Liver (tissue), 9 donors: Measurements from ENCODE around the gene C6orf89. TPM values are rescaled to one million over a fixed set of nuclear protein-coding genes. Genes with fewer than 3 reads are reported as not detected.
"Not testable (repeated sequence)": the region's sequence is repeated elsewhere in the genome, so short reads cannot be mapped to it uniquely, and the experiment has no call there.

Experiments used
- DNase-seq: peaks from one replicate; pipeline ENCODE4 v3.0.0-alpha.2; 2017; ENCODE audit warnings: low spot score
- H3K27ac ChIP-seq, 2 donors: one replicate each; pipeline ENCODE4 v1.7.0; 2013; ENCODE audit warnings: inconsistent platforms in 2 of 2, low read length in 2 of 2, control low read depth in 1 of 2, low read depth in 1 of 2, mild to moderate bottlenecking in 1 of 2
- H3K27me3 ChIP-seq, 4 donors: one replicate each; pipeline versions ENCODE4 v1.6.1 to v1.7.0; 2013; ENCODE audit warnings: low read length in 3 of 4, inconsistent platforms in 1 of 4, mild to moderate bottlenecking in 1 of 4, moderate library complexity in 1 of 4; ENCODE audit not compliant: control insufficient read depth in 4 of 4, insufficient read depth in 4 of 4
- H3K36me3 ChIP-seq, 4 donors: one replicate each; pipeline versions ENCODE4 v1.6.1 to v1.7.0; 2013; ENCODE audit warnings: low read length in 3 of 4, mild to moderate bottlenecking in 3 of 4, low read depth in 1 of 4, moderate library complexity in 1 of 4; ENCODE audit not compliant: control insufficient read depth in 4 of 4, insufficient read depth in 3 of 4
- H3K4me1 ChIP-seq, 4 donors: one replicate each; pipeline versions ENCODE4 v1.6.1 to v1.7.0; 2013; ENCODE audit warnings: low read length in 3 of 4, mild to moderate bottlenecking in 3 of 4, moderate library complexity in 1 of 4; ENCODE audit not compliant: control insufficient read depth in 4 of 4, insufficient read depth in 4 of 4
- H3K4me3 ChIP-seq, 3 donors: one replicate each; pipeline versions ENCODE4 v1.6.1 to v1.7.0; 2013; ENCODE audit warnings: low read length in 3 of 3, control low read depth in 1 of 3, low read depth in 1 of 3, mild to moderate bottlenecking in 1 of 3
- H3K9ac ChIP-seq, 2 donors: one replicate each; pipeline ENCODE4 v1.7.0; 2013; ENCODE audit warnings: low read length in 2 of 2, mild to moderate bottlenecking in 2 of 2, moderate library complexity in 2 of 2, control low read depth in 1 of 2, low read depth in 1 of 2
- H3K9me3 ChIP-seq, 4 donors: one replicate each; pipeline versions ENCODE4 v1.6.1 to v1.7.0; 2013; ENCODE audit warnings: low read length in 3 of 4; ENCODE audit not compliant: control insufficient read depth in 4 of 4
- EGR1 ChIP-seq, 2 donors: IDR thresholded peaks; 2 replicates each; pipeline ENCODE4 v1.6.1; 2016 to 2018; ENCODE audit warnings: antibody characterized with exemption in 2 of 2, low read depth in 2 of 2
- HNF4G ChIP-seq: IDR thresholded peaks from 2 replicates; pipeline ENCODE4 v1.6.1; 2016; ENCODE audit warnings: antibody characterized with exemption
- JUND ChIP-seq, 2 donors: IDR thresholded peaks; 2 replicates each; pipeline ENCODE4 v1.6.1; 2016; ENCODE audit warnings: antibody characterized with exemption in 2 of 2
- NR2F2 ChIP-seq: IDR thresholded peaks from 2 replicates; pipeline ENCODE4 v1.6.1; 2016; ENCODE audit warnings: antibody characterized with exemption
- RAD21 ChIP-seq, 2 donors: IDR thresholded peaks; 2 replicates each; pipeline ENCODE4 v1.6.1; 2016; ENCODE audit warnings: antibody characterized with exemption in 2 of 2, mild to moderate bottlenecking in 2 of 2
- RXRA ChIP-seq, 2 donors: IDR thresholded peaks; 2 replicates each; pipeline ENCODE4 v1.6.1; 2017 to 2018; ENCODE audit warnings: antibody characterized with exemption in 2 of 2, mild to moderate bottlenecking in 1 of 2
- WGBS: extraction: QIAGEN DNeasy Blood & Tissue Kit; methylation state at CpG from one replicate; pipeline ENCODE4 v1.1.7; 2013; 5-methylcytosine and 5-hydroxymethylcytosine counted together
- polyA plus RNA-seq, 2 donors: library from polyadenylated mRNA; stranded (reverse) in 1 of 2; unstranded in 1 of 2; fragments of 200-250 nt in 1 of 2; fragments of >200 nt in 1 of 2; fragmentation: Nextera tagmentation in 1 of 2; extraction: Ambion mirVana in 1 of 2; gene quantifications; one replicate each; pipeline versions ENCODE4 v1.2.1 to v1.2.3, GENCODE V29; 2013 to 2015
- total RNA-seq, 2 donors: library from RNA; depleted of rRNA; stranded (reverse); fragments of >200 nt; gene quantifications; one replicate each; pipeline ENCODE4 v1.2.3, GENCODE V29; 2014
- TF ChIP-seq, protein P1 (sequence below): IDR thresholded peaks from 2 replicates; pipeline ENCODE4 v1.6.1; 2016; ENCODE audit warnings: antibody characterized with exemption
- TF ChIP-seq, protein P2 (sequence below): IDR thresholded peaks from 2 replicates; pipeline ENCODE4 v1.6.1; 2016; ENCODE audit warnings: antibody characterized with exemption, mild to moderate bottlenecking
- TF ChIP-seq, protein P3 (sequence below): IDR thresholded peaks from 2 replicates; pipeline ENCODE4 v1.6.1; 2016; ENCODE audit warnings: antibody characterized with exemption
- TF ChIP-seq, protein P4 (sequence below): fragments of 150-350 bp; IDR thresholded peaks from 2 replicates; pipeline ENCODE4 v1.5.1; 2017; ENCODE audit warnings: improper control_type of control experiment, low read depth, low read length; ENCODE audit not compliant: missing input control
- donor health status: healthy.
- donor health status: healthy.
- donor health status: healthy.
- donor health status: healthy.
- donor health status: healthy.

The C6orf89 gene
- total and polyA plus RNA-seq, 4 donors = 14.0 to 27.2 (median 21.0) TPM

DNA sequence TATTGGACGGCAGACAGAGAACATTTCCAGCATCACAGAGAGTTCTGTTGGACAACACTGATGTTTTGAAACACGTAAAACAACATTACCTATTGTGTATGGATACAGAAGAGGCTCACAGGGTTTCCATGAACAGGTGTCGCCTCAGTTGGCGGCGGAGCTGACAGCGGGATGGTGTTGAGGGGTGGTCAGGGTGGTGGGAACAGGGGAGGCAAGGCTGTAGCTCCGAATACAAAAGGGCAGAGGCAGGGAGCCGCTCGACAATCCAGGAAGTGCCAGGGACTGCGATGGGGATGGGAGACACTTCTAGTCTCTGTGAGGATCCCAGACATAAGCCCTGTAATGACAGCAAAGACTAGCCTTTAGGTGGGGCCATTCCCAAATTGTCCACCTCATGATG is 54.3 kb downstream of the C6orf89 start:
- H3K36me3 ChIP-seq = no peaks in the 10 kb centered on the region
- no peak overlapping the region for H3K27ac ChIP-seq
- WGBS = 78% methylated on average over 10 of the region's 10 CpGs
- peaks cover 0 to 3% (median 0%) of the 10 kb centered on the region in 4 donors for H3K27me3 ChIP-seq
- no peak for DNase-seq
- H3K4me1 ChIP-seq = no peaks in the 10 kb centered on the region
- H3K4me3 ChIP-seq = no peak overlapping the region
- H3K9ac ChIP-seq = no peak overlapping the region
- H3K9me3 ChIP-seq = no peaks in the 10 kb centered on the region
- TF ChIP-seq HNF4G (no peak), RAD21 (IDR thresholded peaks at IDR 0.05) (no peak), RXRA (IDR thresholded peaks at IDR 0.05) (no peak)
- TF ChIP-seq, protein P1, sequence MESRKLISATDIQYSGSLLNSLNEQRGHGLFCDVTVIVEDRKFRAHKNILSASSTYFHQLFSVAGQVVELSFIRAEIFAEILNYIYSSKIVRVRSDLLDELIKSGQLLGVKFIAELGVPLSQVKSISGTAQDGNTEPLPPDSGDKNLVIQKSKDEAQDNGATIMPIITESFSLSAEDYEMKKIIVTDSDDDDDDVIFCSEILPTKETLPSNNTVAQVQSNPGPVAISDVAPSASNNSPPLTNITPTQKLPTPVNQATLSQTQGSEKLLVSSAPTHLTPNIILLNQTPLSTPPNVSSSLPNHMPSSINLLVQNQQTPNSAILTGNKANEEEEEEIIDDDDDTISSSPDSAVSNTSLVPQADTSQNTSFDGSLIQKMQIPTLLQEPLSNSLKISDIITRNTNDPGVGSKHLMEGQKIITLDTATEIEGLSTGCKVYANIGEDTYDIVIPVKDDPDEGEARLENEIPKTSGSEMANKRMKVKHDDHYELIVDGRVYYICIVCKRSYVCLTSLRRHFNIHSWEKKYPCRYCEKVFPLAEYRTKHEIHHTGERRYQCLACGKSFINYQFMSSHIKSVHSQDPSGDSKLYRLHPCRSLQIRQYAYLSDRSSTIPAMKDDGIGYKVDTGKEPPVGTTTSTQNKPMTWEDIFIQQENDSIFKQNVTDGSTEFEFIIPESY = no peak
- TF ChIP-seq, protein P2, sequence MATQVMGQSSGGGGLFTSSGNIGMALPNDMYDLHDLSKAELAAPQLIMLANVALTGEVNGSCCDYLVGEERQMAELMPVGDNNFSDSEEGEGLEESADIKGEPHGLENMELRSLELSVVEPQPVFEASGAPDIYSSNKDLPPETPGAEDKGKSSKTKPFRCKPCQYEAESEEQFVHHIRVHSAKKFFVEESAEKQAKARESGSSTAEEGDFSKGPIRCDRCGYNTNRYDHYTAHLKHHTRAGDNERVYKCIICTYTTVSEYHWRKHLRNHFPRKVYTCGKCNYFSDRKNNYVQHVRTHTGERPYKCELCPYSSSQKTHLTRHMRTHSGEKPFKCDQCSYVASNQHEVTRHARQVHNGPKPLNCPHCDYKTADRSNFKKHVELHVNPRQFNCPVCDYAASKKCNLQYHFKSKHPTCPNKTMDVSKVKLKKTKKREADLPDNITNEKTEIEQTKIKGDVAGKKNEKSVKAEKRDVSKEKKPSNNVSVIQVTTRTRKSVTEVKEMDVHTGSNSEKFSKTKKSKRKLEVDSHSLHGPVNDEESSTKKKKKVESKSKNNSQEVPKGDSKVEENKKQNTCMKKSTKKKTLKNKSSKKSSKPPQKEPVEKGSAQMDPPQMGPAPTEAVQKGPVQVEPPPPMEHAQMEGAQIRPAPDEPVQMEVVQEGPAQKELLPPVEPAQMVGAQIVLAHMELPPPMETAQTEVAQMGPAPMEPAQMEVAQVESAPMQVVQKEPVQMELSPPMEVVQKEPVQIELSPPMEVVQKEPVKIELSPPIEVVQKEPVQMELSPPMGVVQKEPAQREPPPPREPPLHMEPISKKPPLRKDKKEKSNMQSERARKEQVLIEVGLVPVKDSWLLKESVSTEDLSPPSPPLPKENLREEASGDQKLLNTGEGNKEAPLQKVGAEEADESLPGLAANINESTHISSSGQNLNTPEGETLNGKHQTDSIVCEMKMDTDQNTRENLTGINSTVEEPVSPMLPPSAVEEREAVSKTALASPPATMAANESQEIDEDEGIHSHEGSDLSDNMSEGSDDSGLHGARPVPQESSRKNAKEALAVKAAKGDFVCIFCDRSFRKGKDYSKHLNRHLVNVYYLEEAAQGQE = no peak

DNA sequence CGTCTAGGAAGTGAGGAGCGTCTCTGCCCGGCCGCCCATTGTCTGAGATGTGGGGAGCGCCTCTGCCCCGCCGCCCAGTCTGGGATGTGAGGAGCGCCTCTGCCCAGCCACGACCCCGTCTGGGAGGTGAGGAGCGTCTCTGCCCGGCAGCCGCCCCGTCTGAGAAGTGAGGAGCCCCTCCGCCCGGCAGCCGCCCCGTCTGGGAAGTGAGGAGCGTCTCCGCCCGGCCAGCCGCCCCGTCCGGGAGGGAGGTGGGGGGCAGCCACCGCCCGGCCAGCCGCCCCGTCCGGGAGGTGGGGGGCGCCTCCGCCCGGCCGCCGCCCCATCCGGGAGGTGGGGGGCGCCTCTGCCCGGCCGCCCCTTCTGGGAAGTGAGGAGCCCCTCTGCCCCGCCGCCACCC is 55.8 kb downstream of the C6orf89 start:
- not testable (repeated sequence) for H3K9me3 ChIP-seq, H3K27me3 ChIP-seq, H3K36me3 ChIP-seq, H3K9ac ChIP-seq, DNase-seq, H3K27ac ChIP-seq, H3K4me3 ChIP-seq, H3K4me1 ChIP-seq
- WGBS = 94% methylated on average over 38 of the region's 40 CpGs

DNA sequence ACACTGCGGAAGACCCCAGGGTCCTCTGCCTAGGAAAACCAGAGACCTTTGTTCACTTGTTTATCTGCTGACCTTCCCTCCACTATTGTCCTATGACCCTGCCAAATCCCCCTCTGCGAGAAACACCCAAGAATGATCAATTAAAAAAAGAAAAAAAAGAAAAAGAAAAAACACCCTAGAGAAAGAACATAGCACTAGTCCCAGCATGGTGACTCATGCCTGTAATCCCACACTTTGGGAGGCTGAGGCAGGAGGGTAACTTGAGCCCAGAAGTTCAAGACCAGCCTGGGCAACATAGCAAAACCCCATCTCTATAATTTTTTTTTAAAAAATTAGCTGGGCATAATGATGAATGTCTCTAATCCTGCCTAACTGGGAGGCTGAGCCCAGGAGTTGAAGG is 56.6 kb downstream of the C6orf89 start:
- 53% methylated on average over 1 of the region's 2 CpGs for WGBS

DNA sequence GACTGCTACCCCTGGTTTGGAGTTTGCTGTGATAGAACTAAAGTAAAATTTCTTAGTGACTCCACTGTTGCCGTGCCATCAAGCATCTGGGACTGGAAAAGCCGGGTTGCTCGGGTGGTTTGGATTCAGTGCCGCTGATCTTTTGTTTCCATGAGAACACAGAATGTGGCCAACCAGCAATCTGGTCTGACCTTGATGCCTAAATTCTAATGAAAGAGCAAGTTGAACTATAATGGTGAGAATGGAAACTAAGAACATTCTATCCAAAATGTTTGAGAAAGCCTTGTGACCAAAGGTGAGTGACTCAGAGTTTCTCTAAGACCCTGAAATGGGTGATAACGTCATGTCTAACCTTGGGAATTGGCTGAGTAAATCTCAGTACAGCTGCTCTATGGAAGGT is 58.9 kb downstream of the C6orf89 start:
- Histone ChIP-seq H3K4me3 (no peak overlapping the region), H3K36me3 (no peaks in the 10 kb centered on the region), H3K27ac (no peak overlapping the region), H3K27me3 (no peaks in the 10 kb centered on the region), H3K9me3 (no peaks in the 10 kb centered on the region), H3K4me1 (no peaks in the 10 kb centered on the region), H3K9ac (no peak overlapping the region)
- DNase-seq = no peak
- 79% methylated on average over 5 of the region's 5 CpGs for WGBS
- TF ChIP-seq, protein P2 = no peak
- TF ChIP-seq, protein P3, sequence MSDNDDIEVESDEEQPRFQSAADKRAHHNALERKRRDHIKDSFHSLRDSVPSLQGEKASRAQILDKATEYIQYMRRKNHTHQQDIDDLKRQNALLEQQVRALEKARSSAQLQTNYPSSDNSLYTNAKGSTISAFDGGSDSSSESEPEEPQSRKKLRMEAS = no peak
- TF ChIP-seq, protein P4, sequence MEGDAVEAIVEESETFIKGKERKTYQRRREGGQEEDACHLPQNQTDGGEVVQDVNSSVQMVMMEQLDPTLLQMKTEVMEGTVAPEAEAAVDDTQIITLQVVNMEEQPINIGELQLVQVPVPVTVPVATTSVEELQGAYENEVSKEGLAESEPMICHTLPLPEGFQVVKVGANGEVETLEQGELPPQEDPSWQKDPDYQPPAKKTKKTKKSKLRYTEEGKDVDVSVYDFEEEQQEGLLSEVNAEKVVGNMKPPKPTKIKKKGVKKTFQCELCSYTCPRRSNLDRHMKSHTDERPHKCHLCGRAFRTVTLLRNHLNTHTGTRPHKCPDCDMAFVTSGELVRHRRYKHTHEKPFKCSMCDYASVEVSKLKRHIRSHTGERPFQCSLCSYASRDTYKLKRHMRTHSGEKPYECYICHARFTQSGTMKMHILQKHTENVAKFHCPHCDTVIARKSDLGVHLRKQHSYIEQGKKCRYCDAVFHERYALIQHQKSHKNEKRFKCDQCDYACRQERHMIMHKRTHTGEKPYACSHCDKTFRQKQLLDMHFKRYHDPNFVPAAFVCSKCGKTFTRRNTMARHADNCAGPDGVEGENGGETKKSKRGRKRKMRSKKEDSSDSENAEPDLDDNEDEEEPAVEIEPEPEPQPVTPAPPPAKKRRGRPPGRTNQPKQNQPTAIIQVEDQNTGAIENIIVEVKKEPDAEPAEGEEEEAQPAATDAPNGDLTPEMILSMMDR = no peak
- TF ChIP-seq NR2F2 (no peak), JUND (IDR thresholded peaks at IDR 0.05) (no peak), HNF4G (no peak), EGR1 (IDR thresholded peaks at IDR 0.05; ENCODE audit: low read depth in 2 of 2) (no peak), RAD21 (IDR thresholded peaks at IDR 0.05) (no peak)

More for the DNA sequence above, 56.6 kb downstream of the C6orf89 start:
- H3K36me3 ChIP-seq, H3K4me3 ChIP-seq, H3K27ac ChIP-seq, DNase-seq, H3K27me3 ChIP-seq, H3K4me1 ChIP-seq, H3K9ac ChIP-seq, H3K9me3 ChIP-seq: not testable (repeated sequence)
